ENCODE measurements around the gene CSMD2. TPM values are rescaled to one million over a fixed set of nuclear protein-coding genes. Genes with fewer than 3 reads are reported as not detected.

CSMD2 gene
- not detected for total RNA-seq

GRCh38 chr1:34164771-34165391, at the start of gene CSMD2:
Gene CSMD2 (minus strand): TSS chr1:34165230. CDS start chr1:34165097, 133 bp downstream.

GRCh38 chr1:34176830-34177603, 12.0 kb upstream of the CSMD2 start, which contains the start of gene C1orf94:
Gene C1orf94 (plus strand): TSS chr1:34176907. CDS start chr1:34177790, 883 bp downstream.

GRCh38 chr1:33863779-33864178, 301.3 kb downstream of the CSMD2 start, which contains the start of gene HMGB4:
Gene HMGB4 (plus strand): TSS chr1:33864079. CDS start chr1:33864192, 113 bp downstream.

GRCh38 chr1:33472269-33472980, 692.6 kb downstream of the CSMD2 start, which contains the start of gene ZSCAN20:
Gene ZSCAN20 (plus strand): TSS chr1:33472645. CDS start chr1:33479289, 6,644 bp downstream.

Other genes with a start within 250 kb of the CSMD2 start
- gene C1orf94, start 11.7 kb upstream of the CSMD2 start, total RNA-seq, result not detected